Mesothelial cell of epicardium (in vitro differentiated cells): Measurements from ENCODE around the gene ERC1. TPM values are rescaled to one million over a fixed set of nuclear protein-coding genes. Genes with fewer than 3 reads are reported as not detected.
A peak's percentile ranks its signal among the peaks of the same experiment; 100 is the strongest.

Experiments
- DNase-seq, 2 experiments: peaks; one replicate each; pipeline ENCODE4 v3.0.0; 2021; ENCODE audit warnings: low spot score in 2 of 2; ENCODE audit not compliant: unreplicated experiment in 2 of 2
- H3K27ac Mint-ChIP-seq: 2 replicates; pipeline ENCODE4 v1.8.0; 2021; ENCODE audit warnings: mixed read lengths
- H3K27me3 Mint-ChIP-seq: 2 replicates; pipeline ENCODE4 v1.8.0; 2021; ENCODE audit warnings: low read depth, mixed read lengths
- H3K36me3 Mint-ChIP-seq: 2 replicates; pipeline ENCODE4 v1.8.0; 2021; ENCODE audit warnings: mixed read lengths
- H3K4me1 Mint-ChIP-seq: 2 replicates; pipeline ENCODE4 v1.8.0; 2021; ENCODE audit warnings: mixed read lengths
- H3K4me3 Mint-ChIP-seq: 2 replicates; pipeline ENCODE4 v1.8.0; 2021; ENCODE audit warnings: mild to moderate bottlenecking, moderate library complexity, mixed read lengths
- H3K9me3 Mint-ChIP-seq: 2 replicates; pipeline ENCODE4 v1.8.0; 2021; ENCODE audit warnings: mixed read lengths
- total RNA-seq: library from RNA; stranded (reverse); gene quantifications from 3 replicates; pipeline ENCODE4 v1.2.1, GENCODE V29; 2021
- TF ChIP-seq, protein P1 (sequence below): fragments of 200-600 bp; sonication (generic); IDR thresholded peaks from one replicate; pipeline ENCODE4 v1.5.0; 2021; ENCODE audit warnings: antibody characterized with exemption; ENCODE audit not compliant: unreplicated experiment

ERC1 gene
- total RNA-seq, 1 donor from 2014 or later = 66.1 TPM

DNA sequence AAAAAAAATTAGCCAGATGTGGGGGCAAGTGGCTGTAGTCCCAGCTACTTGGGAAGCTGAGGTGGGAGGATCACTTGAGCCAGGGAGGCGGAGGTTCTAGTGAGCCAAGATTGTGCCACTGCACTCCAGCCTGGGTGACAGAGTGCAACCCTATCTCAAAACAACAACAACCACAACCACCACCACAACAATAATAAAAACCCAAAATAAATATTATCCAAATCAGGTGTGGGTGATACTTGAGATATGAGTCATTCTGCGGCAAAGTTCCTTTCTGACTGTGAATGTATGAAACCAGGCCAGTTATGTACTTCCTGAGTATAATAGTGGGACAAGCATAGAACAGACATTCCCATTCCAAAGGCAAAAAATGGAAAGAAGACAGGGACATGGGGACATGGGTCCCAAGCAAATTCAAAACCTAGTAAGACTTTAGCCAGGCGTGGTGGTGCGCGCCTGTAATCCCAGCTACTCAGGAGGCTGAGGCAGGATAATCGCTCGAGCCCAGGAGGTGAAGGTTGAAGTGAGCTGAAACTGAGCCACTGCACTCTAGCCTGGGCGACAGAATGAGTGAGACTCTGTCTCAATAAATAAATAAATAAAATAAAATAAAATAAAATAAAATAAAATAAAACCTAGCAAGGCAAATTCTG, 9.7 kb upstream of the ERC1 start:
- DNase-seq = no peak
- peaks cover 2% of the 10 kb centered on the region for H3K9me3 Mint-ChIP-seq
- TF ChIP-seq, protein P1, sequence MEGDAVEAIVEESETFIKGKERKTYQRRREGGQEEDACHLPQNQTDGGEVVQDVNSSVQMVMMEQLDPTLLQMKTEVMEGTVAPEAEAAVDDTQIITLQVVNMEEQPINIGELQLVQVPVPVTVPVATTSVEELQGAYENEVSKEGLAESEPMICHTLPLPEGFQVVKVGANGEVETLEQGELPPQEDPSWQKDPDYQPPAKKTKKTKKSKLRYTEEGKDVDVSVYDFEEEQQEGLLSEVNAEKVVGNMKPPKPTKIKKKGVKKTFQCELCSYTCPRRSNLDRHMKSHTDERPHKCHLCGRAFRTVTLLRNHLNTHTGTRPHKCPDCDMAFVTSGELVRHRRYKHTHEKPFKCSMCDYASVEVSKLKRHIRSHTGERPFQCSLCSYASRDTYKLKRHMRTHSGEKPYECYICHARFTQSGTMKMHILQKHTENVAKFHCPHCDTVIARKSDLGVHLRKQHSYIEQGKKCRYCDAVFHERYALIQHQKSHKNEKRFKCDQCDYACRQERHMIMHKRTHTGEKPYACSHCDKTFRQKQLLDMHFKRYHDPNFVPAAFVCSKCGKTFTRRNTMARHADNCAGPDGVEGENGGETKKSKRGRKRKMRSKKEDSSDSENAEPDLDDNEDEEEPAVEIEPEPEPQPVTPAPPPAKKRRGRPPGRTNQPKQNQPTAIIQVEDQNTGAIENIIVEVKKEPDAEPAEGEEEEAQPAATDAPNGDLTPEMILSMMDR = no peak
- H3K4me1 Mint-ChIP-seq = no peaks in the 10 kb centered on the region
- peaks cover 13% of the 10 kb centered on the region for H3K36me3 Mint-ChIP-seq
- H3K4me3 Mint-ChIP-seq = no peak overlapping the region
- no peaks in the 10 kb centered on the region for H3K27me3 Mint-ChIP-seq
- H3K27ac Mint-ChIP-seq = no peak overlapping the region

DNA sequence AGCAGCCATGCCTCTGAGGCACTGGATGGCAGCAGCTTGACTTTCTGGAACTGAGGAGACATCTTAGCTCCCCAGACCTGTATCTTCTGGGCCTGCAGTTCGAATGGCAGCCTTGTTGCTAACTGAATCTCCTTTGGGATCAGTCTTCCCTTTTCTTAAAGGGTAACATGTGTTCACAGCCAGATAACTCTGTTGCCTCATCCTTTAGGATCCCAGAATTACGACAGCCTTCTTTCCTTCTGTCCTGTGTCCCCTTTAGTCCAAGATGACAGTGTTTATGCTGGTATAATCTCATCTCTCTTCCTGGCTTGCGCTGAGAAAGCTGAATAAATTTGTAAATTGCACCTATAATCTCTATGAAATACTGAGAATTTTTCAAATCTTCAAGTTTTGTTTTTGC, 9.1 kb upstream of the ERC1 start:
- no peaks in the 10 kb centered on the region for H3K4me1 Mint-ChIP-seq
- peaks cover 9% of the 10 kb centered on the region for H3K36me3 Mint-ChIP-seq
- peaks cover 2% of the 10 kb centered on the region for H3K9me3 Mint-ChIP-seq
- TF ChIP-seq, protein P1 = no peak
- no peak overlapping the region for H3K4me3 Mint-ChIP-seq
- DNase-seq = no peak
- no peaks in the 10 kb centered on the region for H3K27me3 Mint-ChIP-seq
- no peak overlapping the region for H3K27ac Mint-ChIP-seq

- peaks cover 3% of the 10 kb centered on the region for H3K36me3 Mint-ChIP-seq
- TF ChIP-seq, protein P1 = no peak
- H3K4me3 Mint-ChIP-seq = peak overlapping the region; percentile 76
- DNase-seq = no peak
- H3K9me3 Mint-ChIP-seq = peaks cover 1% of the 10 kb centered on the region
- H3K4me1 Mint-ChIP-seq = peaks cover 36% of the 10 kb centered on the region
- H3K27me3 Mint-ChIP-seq = no peaks in the 10 kb centered on the region
- peak overlapping the region; percentile 95 for H3K27ac Mint-ChIP-seq
Observed at GRCh38 chr12:988646-989045, 2.4 kb upstream of the ERC1 start.

GRCh38 chr12:989051-989450, 2.0 kb upstream of the ERC1 start:
- Mint-ChIP-seq H3K27me3 (no peaks in the 10 kb centered on the region), H3K36me3 (peaks cover under 1% of the 10 kb centered on the region), H3K27ac (peak overlapping the region; percentile 95), H3K4me1 (peaks cover 36% of the 10 kb centered on the region), H3K4me3 (peak overlapping the region; percentile 76), H3K9me3 (no peaks in the 10 kb centered on the region)
- TF ChIP-seq, protein P1 = no peak
- no peak for DNase-seq

DNA sequence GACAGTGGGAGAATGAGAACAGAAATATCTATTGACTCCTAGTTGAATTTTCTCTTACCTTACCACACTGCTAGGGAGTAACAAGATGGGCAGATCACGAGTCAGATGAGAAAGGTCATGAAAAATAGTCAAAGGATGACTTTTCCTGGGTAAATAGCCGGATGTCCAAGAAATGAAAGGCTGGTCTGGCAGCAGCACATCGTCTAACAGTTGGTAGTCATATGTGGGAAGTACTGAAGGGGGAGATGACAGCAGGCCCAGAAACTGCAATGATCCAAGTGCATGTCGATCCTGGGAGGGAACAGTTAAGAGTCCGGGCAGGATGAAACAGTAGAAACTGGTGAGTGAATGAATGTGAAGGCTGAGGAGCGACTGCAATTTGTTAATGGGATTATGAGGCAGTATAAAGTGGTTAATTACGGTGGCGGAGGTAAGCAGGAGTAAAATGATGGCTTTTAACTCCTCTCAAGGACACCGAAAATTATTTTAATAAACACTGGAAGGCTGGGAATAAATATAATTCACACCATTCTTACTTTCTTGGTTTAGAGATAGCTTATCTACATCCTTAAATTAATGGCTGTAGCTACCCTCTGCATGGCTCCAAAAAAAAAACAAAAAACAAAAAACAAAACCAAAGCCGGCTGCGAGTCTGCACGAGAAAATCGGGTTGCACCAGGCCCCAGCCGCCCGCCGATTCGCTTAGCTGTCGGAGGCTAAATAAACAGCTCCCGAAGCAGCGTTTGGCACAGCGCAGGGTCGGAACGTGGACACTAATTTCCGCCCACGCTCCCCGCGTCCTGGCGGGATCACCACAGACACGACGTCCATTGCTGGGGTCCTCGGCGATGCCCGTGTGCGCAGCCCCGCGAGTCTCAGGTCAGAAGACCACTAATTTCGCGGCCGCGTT, 1.0 kb upstream of the ERC1 start:
- peak; percentile 30 to 71 for DNase-seq
- Mint-ChIP-seq H3K27me3 (no peaks in the 10 kb centered on the region), H3K9me3 (no peaks in the 10 kb centered on the region), H3K4me1 (peaks cover 36% of the 10 kb centered on the region), H3K36me3 (no peaks in the 10 kb centered on the region), H3K4me3 (peak overlapping the region; percentile 76), H3K27ac (peak overlapping the region; percentile 95)
- TF ChIP-seq, protein P1 = no peak
